22Rv1 (cell line): ENCODE measurements around the gene WSCD2.

Experiments used
- ZFX ChIP-seq: fragments of 450-650 bp; IDR thresholded peaks from 2 replicates; pipeline ENCODE4 v1.6.1; 2017; ENCODE audit warnings: antibody characterized with exemption, borderline replicate concordance
- TF ChIP-seq, protein P1 (sequence below): fragments of 450-650 bp; IDR thresholded peaks from 2 replicates; pipeline ENCODE4 v1.5.1; 2017; ENCODE audit warnings: mild to moderate bottlenecking

DNA sequence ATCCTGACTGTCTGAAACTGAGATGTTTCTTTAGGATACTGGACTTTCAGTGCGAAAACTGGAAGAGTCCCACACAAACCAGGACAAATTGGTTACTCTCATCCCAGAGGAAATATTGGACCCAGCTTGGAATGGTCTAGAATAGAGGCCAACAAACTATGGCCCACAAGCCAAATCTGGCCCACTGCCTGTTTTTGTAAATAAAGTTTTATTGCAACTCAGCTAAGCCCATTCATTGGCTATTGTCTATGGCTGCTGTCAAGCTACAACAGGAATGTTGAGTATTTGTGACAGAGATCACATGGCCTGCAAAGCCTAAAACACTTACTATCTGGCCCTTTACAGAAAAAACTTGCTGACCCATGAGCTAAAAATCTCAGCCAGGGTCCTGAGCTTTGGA is 6.5 kb downstream of the WSCD2 start:
- TF ChIP-seq, protein P1, sequence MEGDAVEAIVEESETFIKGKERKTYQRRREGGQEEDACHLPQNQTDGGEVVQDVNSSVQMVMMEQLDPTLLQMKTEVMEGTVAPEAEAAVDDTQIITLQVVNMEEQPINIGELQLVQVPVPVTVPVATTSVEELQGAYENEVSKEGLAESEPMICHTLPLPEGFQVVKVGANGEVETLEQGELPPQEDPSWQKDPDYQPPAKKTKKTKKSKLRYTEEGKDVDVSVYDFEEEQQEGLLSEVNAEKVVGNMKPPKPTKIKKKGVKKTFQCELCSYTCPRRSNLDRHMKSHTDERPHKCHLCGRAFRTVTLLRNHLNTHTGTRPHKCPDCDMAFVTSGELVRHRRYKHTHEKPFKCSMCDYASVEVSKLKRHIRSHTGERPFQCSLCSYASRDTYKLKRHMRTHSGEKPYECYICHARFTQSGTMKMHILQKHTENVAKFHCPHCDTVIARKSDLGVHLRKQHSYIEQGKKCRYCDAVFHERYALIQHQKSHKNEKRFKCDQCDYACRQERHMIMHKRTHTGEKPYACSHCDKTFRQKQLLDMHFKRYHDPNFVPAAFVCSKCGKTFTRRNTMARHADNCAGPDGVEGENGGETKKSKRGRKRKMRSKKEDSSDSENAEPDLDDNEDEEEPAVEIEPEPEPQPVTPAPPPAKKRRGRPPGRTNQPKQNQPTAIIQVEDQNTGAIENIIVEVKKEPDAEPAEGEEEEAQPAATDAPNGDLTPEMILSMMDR, result no peak
- no peak for TF ChIP-seq ZFX
